Epithelial cell of esophagus (primary cell): ENCODE results near the gene SORCS2.

Experiments
- DNase-seq: peaks from one replicate; pipeline ENCODE4 v3.0.0; 2010; ENCODE audit warnings: low read depth
- H3K4me3 ChIP-seq: 2 replicates; pipeline ENCODE4 v1.5.1; 2011; ENCODE audit warnings: mild to moderate bottlenecking, low read length, control low read depth
- CTCF ChIP-seq: IDR thresholded peaks from 2 replicates; pipeline ENCODE4 v1.5.1; 2011; ENCODE audit warnings: low read depth, mild to moderate bottlenecking, low read length, control low read depth, inconsistent platforms; ENCODE audit not compliant: insufficient read depth; ENCODE audit errors: missing control alignments

Gene SORCS2

GRCh38 chr4:7524843-7525242, 332.5 kb downstream of the SORCS2 start:
- no peak for DNase-seq
- no peak for TF ChIP-seq CTCF

GRCh38 chr4:7526491-7526890, 334.2 kb downstream of the SORCS2 start:
- TF ChIP-seq CTCF, result no peak

More at GRCh38 chr4:7524843-7525242, 332.5 kb downstream of the SORCS2 start:
- no peak overlapping the region for H3K4me3 ChIP-seq

GRCh38 chr4:7526929-7527535, 334.7 kb downstream of the SORCS2 start:
- H3K4me3 ChIP-seq, result no peak overlapping the region
- DNase-seq, result no peak
- no peak for TF ChIP-seq CTCF

More at GRCh38 chr4:7526491-7526890, 334.2 kb downstream of the SORCS2 start:
- H3K4me3 ChIP-seq, result no peak overlapping the region
- no peak for DNase-seq

- DNase-seq, result no peak
- no peak for TF ChIP-seq CTCF
- H3K4me3 ChIP-seq, result no peak overlapping the region
Measured at GRCh38 chr4:7529368-7530080, 337.2 kb downstream of the SORCS2 start.

GRCh38 chr4:7530082-7530481, 337.7 kb downstream of the SORCS2 start:
- TF ChIP-seq CTCF, result no peak
- H3K4me3 ChIP-seq, result no peak overlapping the region
- DNase-seq, result no peak

- DNase-seq, result no peak
- H3K4me3 ChIP-seq, result no peak overlapping the region
- no peak for TF ChIP-seq CTCF
Measured at GRCh38 chr4:7530932-7531639, 338.7 kb downstream of the SORCS2 start.
